K562 (cell line): ENCODE results near the gene AKAP13. TPM values are rescaled to one million over a fixed set of nuclear protein-coding genes. Genes with fewer than 3 reads are reported as not detected.

Source experiments
- ATAC-seq: fragments of 200-7000 bp; cut with Tn5 transposase; 3 replicates; pipeline ENCODE4 v1.9.1; 2020; ENCODE audit warnings: moderate library complexity
- BruUV-seq: library from RNA; stranded (reverse); fragments of 400-500 nt; replicated peaks from 2 replicates; lab custom pipeline; 2021; lab: Mats Ljungman, UMichigan
- CTCF ChIA-PET: fragments of 300-600 bp; formaldehyde crosslinking; extraction: SDS; loops from one replicate; lab custom pipeline; 2021; ENCODE audit warnings: low intra/inter-chr PET ratio; lab: Yijun Ruan, JAX
- POLR2A ChIA-PET: fragments of 300-600, 350-650 bp; sonication (Branson Sonifier 250); formaldehyde crosslinking; extraction: SDS; loops from one replicate; lab custom pipeline; 2021; ENCODE audit warnings: antibody characterized with exemption, inconsistent platforms; lab: Yijun Ruan, JAX
- DNase-seq, 4 experiments: peaks; one replicate each; pipeline versions ENCODE4 v3.0.0 to v3.0.0-alpha.2; 2011 to 2018; ENCODE audit warnings: low spot score in 3 of 4, mixed read lengths in 3 of 4; ENCODE audit errors: extremely low read depth in 1 of 4
- FAIRE-seq: peaks from 2 replicates; lab custom pipeline; 2011; peaks lifted over from hg19 to GRCh38; lab: Jason Lieb, UNC
- H2AFZ ChIP-seq: 2 replicates; pipeline ENCODE4 v1.6.0; 2011; ENCODE audit warnings: low read depth, low read length, control low read depth, inconsistent platforms
- H3K27ac ChIP-seq: fragments of 200-600 bp; 3 replicates; pipeline ENCODE4 v1.8.0; 2011; ENCODE audit warnings: low read depth, mild to moderate bottlenecking, control low read depth, inconsistent platforms, low read length, moderate library complexity, mixed read lengths; ENCODE audit errors: extremely low read depth
- H3K27me3 ChIP-seq, 2 experiments: fragments of 300-600 bp in 1 of 2; 2 replicates in 1 of 2; 3 replicates in 1 of 2; pipeline versions ENCODE4 v1.6.0 to v1.8.0; 2011; ENCODE audit warnings: inconsistent platforms in 2 of 2, low read length in 2 of 2, mild to moderate bottlenecking in 1 of 2, mixed read lengths in 1 of 2, moderate library complexity in 1 of 2; ENCODE audit not compliant: control insufficient read depth in 2 of 2, insufficient read depth in 2 of 2
- H3K36me3 ChIP-seq: fragments of 300-600 bp; 3 replicates; pipeline ENCODE4 v1.8.0; 2011; ENCODE audit warnings: mild to moderate bottlenecking, low read length, inconsistent platforms; ENCODE audit not compliant: control insufficient read depth, insufficient read depth
- H3K4me1 ChIP-seq, 2 experiments: fragments of 200-600 bp in 1 of 2; replicated peaks in 1 of 2; 2 replicates in 1 of 2; 3 replicates in 1 of 2; pipeline versions ENCODE4 v1.5.1 to v1.8.0; 2011; ENCODE audit warnings: inconsistent platforms in 2 of 2, low read length in 2 of 2, mild to moderate bottlenecking in 1 of 2, mixed read lengths in 1 of 2, moderate library complexity in 1 of 2; ENCODE audit not compliant: control insufficient read depth in 2 of 2, insufficient read depth in 2 of 2
- H3K4me2 ChIP-seq: 2 replicates; pipeline ENCODE4 v1.6.1; 2011; ENCODE audit warnings: low read length, control low read depth, inconsistent platforms, mixed read lengths; ENCODE audit not compliant: insufficient read depth
- H3K4me3 ChIP-seq: fragments of 200-600 bp; sonication (generic), shearing (Covaris generic); 2 replicates; pipeline ENCODE4 v1.5.1; 2016; ENCODE audit warnings: control low read depth, inconsistent platforms
- H3K79me2 ChIP-seq: fragments of 200-600 bp; 3 replicates; pipeline ENCODE4 v1.8.0; 2011; ENCODE audit warnings: low read length, inconsistent platforms; ENCODE audit not compliant: control insufficient read depth, insufficient read depth
- H3K9ac ChIP-seq, 2 experiments: 2 replicates each; pipeline versions ENCODE4 v1.6.0 to v1.6.1; 2011; ENCODE audit warnings: low read depth in 2 of 2, low read length in 2 of 2, control low read depth in 1 of 2, inconsistent platforms in 1 of 2, mild to moderate bottlenecking in 1 of 2, mixed read lengths in 1 of 2; ENCODE audit not compliant: insufficient read depth in 1 of 2
- H3K9me1 ChIP-seq: one replicate; pipeline ENCODE4 v1.6.0; 2011; ENCODE audit warnings: inconsistent platforms, mild to moderate bottlenecking, low read length, moderate library complexity; ENCODE audit not compliant: control insufficient read depth, insufficient read depth
- H3K9me3 ChIP-seq: replicated peaks from 2 replicates; pipeline ENCODE4 v1.5.1; 2011; ENCODE audit warnings: low read depth, low read length, inconsistent platforms; ENCODE audit not compliant: control insufficient read depth, insufficient read depth
- H4K20me1 ChIP-seq: replicated peaks from 2 replicates; pipeline ENCODE4 v1.6.1; 2011; ENCODE audit warnings: low read length, inconsistent platforms, mixed read lengths; ENCODE audit not compliant: control insufficient read depth, insufficient read depth
- SUPT5H ChIP-seq: fragments of 450-650 bp; IDR thresholded peaks from 2 replicates; pipeline ENCODE4 v1.6.1; 2016
- ZNF212 ChIP-seq: fragments of 450-650 bp; formaldehyde crosslinking; IDR thresholded peaks from 2 replicates; pipeline ENCODE4 v1.4.0; 2020; ENCODE audit warnings: mild to moderate bottlenecking
- ZNF583 ChIP-seq: fragments of 250-450 bp; sonication (Bioruptor Pico); IDR thresholded peaks from 2 replicates; pipeline ENCODE4 v1.4.0; 2020
- WGBS: fragments of 100-300 bp; shearing (Covaris generic); methylation state at CpG from one replicate; pipeline ENCODE4 v1.1.6; 2016; ENCODE audit warnings: low coverage, mixed read lengths; ENCODE audit not compliant: insufficient coverage; ENCODE audit errors: missing lambda C conversion rate; 5-methylcytosine and 5-hydroxymethylcytosine counted together
- in situ Hi-C: fragments of 300-500 bp; cut with MboI; formaldehyde crosslinking; loops from 4 replicates; pipeline ENCODE4 v1.15.0; 2018; ENCODE audit warnings: inconsistent platforms, mixed read lengths
- intact Hi-C: fragments of 100-400 bp; cut with micrococcal nuclease; formaldehyde crosslinking; loops from 2 replicates; pipeline ENCODE4 v1.14.2; 2022
- polyA plus RNA-seq, 8 experiments: library from polyadenylated mRNA; depleted of rRNA in 4 of 8; stranded (reverse) in 5 of 8; unstranded in 3 of 8; fragments of >200 nt; fragmentation: Nextera tagmentation in 2 of 8; fragmentation: Illumina TruSeq in 1 of 8; extraction: Ambion mirVana in 2 of 8; extraction: Trizol in 1 of 8; gene quantifications; 2 replicates each; pipeline versions ENCODE4 v1.2.1 to v1.2.3, GENCODE V29; 2011 to 2014; ENCODE audit warnings: inconsistent platforms in 1 of 8, missing spikeins in 1 of 8
- total RNA-seq, 7 experiments: library from RNA; depleted of rRNA in 6 of 7; stranded (reverse); fragments of >200 nt in 6 of 7; fragmentation: Illumina TruSeq in 2 of 7; extraction: Trizol in 2 of 7; gene quantifications; 2 replicates each; pipeline versions ENCODE4 v1.2.1 to v1.2.3, GENCODE V29; 2011 to 2021; ENCODE audit warnings: low replicate concordance in 1 of 7
- TF ChIP-seq, protein P1 (sequence below), 3 experiments: IDR thresholded peaks in 2 of 3; conservative IDR thresholded peaks in 1 of 3; 2 replicates each; pipeline ENCODE4 v1.5.1; 2011 to 2012; ENCODE audit warnings: low read length in 3 of 3, mild to moderate bottlenecking in 3 of 3, control low read depth in 2 of 3, improper control_type of control experiment in 1 of 3, inconsistent platforms in 1 of 3, low read depth in 1 of 3, mixed read lengths in 1 of 3, moderate library complexity in 1 of 3; ENCODE audit not compliant: insufficient read depth in 2 of 3
- TF ChIP-seq, protein P2 (sequence below): IDR thresholded peaks from 2 replicates; pipeline ENCODE4 v1.6.1; 2011; ENCODE audit warnings: borderline replicate concordance, low read depth, mild to moderate bottlenecking, moderate library complexity, low read length; ENCODE audit not compliant: insufficient read depth, poor library complexity, severe bottlenecking

The AKAP13 gene
- total and polyA plus RNA-seq, 9 of the 15 experiments (the other 6 are each of a cell fraction or from before 2014, with no cell fraction given), result 0.03 to 1.7 (median 0.42) TPM

DNA sequence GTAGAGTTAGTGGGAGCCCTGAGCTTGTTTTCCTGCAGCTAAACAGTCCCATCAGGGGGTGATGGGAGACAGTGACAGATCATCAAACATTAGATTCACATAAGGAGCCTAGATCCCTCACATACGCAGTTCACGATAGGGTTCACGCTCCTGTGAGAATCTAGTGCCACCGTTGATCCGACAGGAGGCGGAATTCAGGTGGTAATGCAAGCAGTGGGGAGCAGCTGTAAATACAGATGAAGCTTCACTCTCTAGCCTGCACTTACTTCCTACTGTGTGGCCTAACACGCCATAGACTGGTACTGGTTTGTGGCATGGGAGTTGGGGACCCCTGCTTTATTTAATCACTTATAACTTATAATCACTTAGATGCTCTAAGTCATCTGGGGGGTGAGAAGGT lies 179.1 kb downstream of the AKAP13 start:
- no peak overlapping the region for H3K4me2 ChIP-seq
- no peak overlapping the region for H3K4me3 ChIP-seq
- no peak overlapping the region for H3K9ac ChIP-seq
- CTCF ChIA-PET, result no interaction called here
- H3K9me3 ChIP-seq, result no peaks in the 10 kb centered on the region
- DNase-seq (peak in 1 of 4 experiments; percentile 10), ATAC-seq (peak; percentile 67)
- BruUV-seq, result no TSS peak
- H3K79me2 ChIP-seq, result no peaks in the 10 kb centered on the region
- POLR2A ChIA-PET, result interaction anchor here (0.9 kb wide), 1 partner anchor 16 kb away, joined by 3 read pairs; no protein-coding TSS in a partner anchor
- TF ChIP-seq, protein P1, sequence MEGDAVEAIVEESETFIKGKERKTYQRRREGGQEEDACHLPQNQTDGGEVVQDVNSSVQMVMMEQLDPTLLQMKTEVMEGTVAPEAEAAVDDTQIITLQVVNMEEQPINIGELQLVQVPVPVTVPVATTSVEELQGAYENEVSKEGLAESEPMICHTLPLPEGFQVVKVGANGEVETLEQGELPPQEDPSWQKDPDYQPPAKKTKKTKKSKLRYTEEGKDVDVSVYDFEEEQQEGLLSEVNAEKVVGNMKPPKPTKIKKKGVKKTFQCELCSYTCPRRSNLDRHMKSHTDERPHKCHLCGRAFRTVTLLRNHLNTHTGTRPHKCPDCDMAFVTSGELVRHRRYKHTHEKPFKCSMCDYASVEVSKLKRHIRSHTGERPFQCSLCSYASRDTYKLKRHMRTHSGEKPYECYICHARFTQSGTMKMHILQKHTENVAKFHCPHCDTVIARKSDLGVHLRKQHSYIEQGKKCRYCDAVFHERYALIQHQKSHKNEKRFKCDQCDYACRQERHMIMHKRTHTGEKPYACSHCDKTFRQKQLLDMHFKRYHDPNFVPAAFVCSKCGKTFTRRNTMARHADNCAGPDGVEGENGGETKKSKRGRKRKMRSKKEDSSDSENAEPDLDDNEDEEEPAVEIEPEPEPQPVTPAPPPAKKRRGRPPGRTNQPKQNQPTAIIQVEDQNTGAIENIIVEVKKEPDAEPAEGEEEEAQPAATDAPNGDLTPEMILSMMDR (IDR thresholded peaks at IDR 0.05 in 2 of 3, conservative IDR thresholded peaks at IDR 0.05 in 1 of 3; ENCODE audit: insufficient read depth in 2 of 3, low read depth in 1 of 3, low read length in 3 of 3), result peak in 1 of 3 experiments; percentile 10; a peak in 1 of 6 replicates
- TF ChIP-seq, protein P2, sequence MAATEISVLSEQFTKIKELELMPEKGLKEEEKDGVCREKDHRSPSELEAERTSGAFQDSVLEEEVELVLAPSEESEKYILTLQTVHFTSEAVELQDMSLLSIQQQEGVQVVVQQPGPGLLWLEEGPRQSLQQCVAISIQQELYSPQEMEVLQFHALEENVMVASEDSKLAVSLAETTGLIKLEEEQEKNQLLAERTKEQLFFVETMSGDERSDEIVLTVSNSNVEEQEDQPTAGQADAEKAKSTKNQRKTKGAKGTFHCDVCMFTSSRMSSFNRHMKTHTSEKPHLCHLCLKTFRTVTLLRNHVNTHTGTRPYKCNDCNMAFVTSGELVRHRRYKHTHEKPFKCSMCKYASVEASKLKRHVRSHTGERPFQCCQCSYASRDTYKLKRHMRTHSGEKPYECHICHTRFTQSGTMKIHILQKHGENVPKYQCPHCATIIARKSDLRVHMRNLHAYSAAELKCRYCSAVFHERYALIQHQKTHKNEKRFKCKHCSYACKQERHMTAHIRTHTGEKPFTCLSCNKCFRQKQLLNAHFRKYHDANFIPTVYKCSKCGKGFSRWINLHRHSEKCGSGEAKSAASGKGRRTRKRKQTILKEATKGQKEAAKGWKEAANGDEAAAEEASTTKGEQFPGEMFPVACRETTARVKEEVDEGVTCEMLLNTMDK, result peak; percentile 70
- no peak for TF ChIP-seq SUPT5H
- TF ChIP-seq ZNF212 (CRISPR knock-in tag), result no peak
- TF ChIP-seq ZNF583 (CRISPR knock-in tag), result no peak
- TF ChIP-seq, all 486 proteins: peak for 2
- no peak overlapping the region for H2AFZ ChIP-seq
- no peaks in the 10 kb centered on the region for H4K20me1 ChIP-seq
- FAIRE-seq, result no peak
- no peaks in the 10 kb centered on the region for H3K36me3 ChIP-seq
- H3K27me3 ChIP-seq, result no peaks in the 10 kb centered on the region; a peak in 1 of 5 replicates
- in situ Hi-C loops (no loop called here), intact Hi-C loops (no loop called here)
- no peaks in the 10 kb centered on the region for H3K9me1 ChIP-seq
- 2% methylated on average over 7 of the region's 7 CpGs for WGBS
- H3K27ac ChIP-seq, result no peak overlapping the region
- no peaks in the 10 kb centered on the region for H3K4me1 ChIP-seq
